ENCODE results near the gene CPM. TPM values are rescaled to one million over a fixed set of nuclear protein-coding genes. Genes with fewer than 3 reads are reported as not detected.

The CPM gene
- total and polyA plus RNA-seq, 10 of the 15 experiments (the other 5 are each of a cell fraction or from before 2014, with no cell fraction given), result 0.06 to 1.7 (median 0.41) TPM

- no peak overlapping the region for H2AFZ ChIP-seq (ENCODE audit: control insufficient read depth, low read depth, low read length)
- ChIA-PET RAD21 (ENCODE audit: unreplicated experiment) (interaction anchor here (1.9 kb wide), 1 partner anchor 10 kb away, joined by 6 read pairs; no protein-coding TSS in a partner anchor), CTCF (interaction anchor here (0.9 to 1.0 kb wide), 2 partner anchors 155 to 250 kb away, joined by 3 read pairs; no protein-coding TSS in a partner anchor)
Observed at GRCh38 chr12:68915055-68915454, 17.9 kb downstream of the CPM start.

GRCh38 chr12:68913682-68914081 is 19.3 kb downstream of the CPM start:
- 69% methylated on average over 4 of the region's 4 CpGs for WGBS (ENCODE audit: insufficient coverage, insufficient replicate concordance, low lambda C conversion rate, missing lambda C conversion rate)
- H3K4me2 ChIP-seq (ENCODE audit: control insufficient read depth, insufficient read depth), result no peak overlapping the region
- H3K79me2 ChIP-seq (ENCODE audit: control insufficient read depth, insufficient read depth, low read length), result no peaks in the 10 kb centered on the region
- ChIA-PET POLR2A (interaction anchor here (0.8 kb wide), 1 partner anchor 173 kb away, joined by 3 read pairs; no protein-coding TSS in a partner anchor), RAD21 (ENCODE audit: unreplicated experiment) (interaction anchor here (1.9 kb wide), 1 partner anchor 9 kb away, joined by 6 read pairs; no protein-coding TSS in a partner anchor), CTCF (interaction anchor here (2.4 kb wide), 1 partner anchor 15 kb away, joined by 8 read pairs; no protein-coding TSS in a partner anchor), SMC1A (ENCODE audit: uncharacterized antibody, unreplicated experiment) (interaction anchor here (0.6 kb wide), 1 partner anchor 1831 kb away, joined by 3 read pairs; no protein-coding TSS in a partner anchor)
- ATAC-seq (no peak), DNase-seq (ENCODE audit: low read depth, low spot score) (no peak), FAIRE-seq (no peak)
- no peaks in the 10 kb centered on the region for H4K20me1 ChIP-seq (ENCODE audit: control insufficient read depth, insufficient read depth)
- no peak overlapping the region for H3K4me3 ChIP-seq
- no TSS peak for BruUV-seq (replicated peaks)
- no peaks in the 10 kb centered on the region for H3K9me3 ChIP-seq (replicated peaks; ENCODE audit: control insufficient read depth, insufficient read depth, low read length)
- no peaks in the 10 kb centered on the region for H3K27me3 ChIP-seq (replicated peaks in 1 of 2; ENCODE audit: control insufficient read depth in 2 of 2, insufficient read depth in 2 of 2, low read length in 1 of 2)
- H3K4me1 ChIP-seq (ENCODE audit: control insufficient read depth, insufficient read depth, low read length), result no peaks in the 10 kb centered on the region
- H3K27ac ChIP-seq (ENCODE audit: control insufficient read depth, insufficient read depth), result no peak overlapping the region
- intact Hi-C loops (cut with micrococcal nuclease; ENCODE audit: unreplicated experiment) (no loop called here), in situ Hi-C loops (cut with MboI) (no loop called here)
- H3K9ac ChIP-seq (ENCODE audit: control insufficient read depth, insufficient read depth, low read length), result no peak overlapping the region
- TF ChIP-seq, protein P1, sequence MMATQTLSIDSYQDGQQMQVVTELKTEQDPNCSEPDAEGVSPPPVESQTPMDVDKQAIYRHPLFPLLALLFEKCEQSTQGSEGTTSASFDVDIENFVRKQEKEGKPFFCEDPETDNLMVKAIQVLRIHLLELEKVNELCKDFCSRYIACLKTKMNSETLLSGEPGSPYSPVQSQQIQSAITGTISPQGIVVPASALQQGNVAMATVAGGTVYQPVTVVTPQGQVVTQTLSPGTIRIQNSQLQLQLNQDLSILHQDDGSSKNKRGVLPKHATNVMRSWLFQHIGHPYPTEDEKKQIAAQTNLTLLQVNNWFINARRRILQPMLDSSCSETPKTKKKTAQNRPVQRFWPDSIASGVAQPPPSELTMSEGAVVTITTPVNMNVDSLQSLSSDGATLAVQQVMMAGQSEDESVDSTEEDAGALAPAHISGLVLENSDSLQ (IDR thresholded peaks at IDR 0.05), result no peak
- TF ChIP-seq RUNX3 (IDR thresholded peaks at IDR 0.05; ENCODE audit: low read length) (no peak), NFYA (IDR thresholded peaks at IDR 0.05; ENCODE audit: borderline replicate concordance, low read depth, low read length) (no peak), NR2F1 (conservative IDR thresholded peaks at IDR 0.05) (no peak), CHD1 (IDR thresholded peaks at IDR 0.05; ENCODE audit: low read depth, low read length) (no peak), TBL1XR1 (IDR thresholded peaks at IDR 0.05; ENCODE audit: low read depth, low read length) (no peak), TAF1 (IDR thresholded peaks at IDR 0.05; ENCODE audit: borderline replicate concordance, low read depth, low read length) (no peak), DPF2 (IDR thresholded peaks at IDR 0.05) (no peak)
- TF ChIP-seq, protein P2, sequence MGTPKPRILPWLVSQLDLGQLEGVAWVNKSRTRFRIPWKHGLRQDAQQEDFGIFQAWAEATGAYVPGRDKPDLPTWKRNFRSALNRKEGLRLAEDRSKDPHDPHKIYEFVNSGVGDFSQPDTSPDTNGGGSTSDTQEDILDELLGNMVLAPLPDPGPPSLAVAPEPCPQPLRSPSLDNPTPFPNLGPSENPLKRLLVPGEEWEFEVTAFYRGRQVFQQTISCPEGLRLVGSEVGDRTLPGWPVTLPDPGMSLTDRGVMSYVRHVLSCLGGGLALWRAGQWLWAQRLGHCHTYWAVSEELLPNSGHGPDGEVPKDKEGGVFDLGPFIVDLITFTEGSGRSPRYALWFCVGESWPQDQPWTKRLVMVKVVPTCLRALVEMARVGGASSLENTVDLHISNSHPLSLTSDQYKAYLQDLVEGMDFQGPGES (IDR thresholded peaks at IDR 0.05), result no peak
- TF ChIP-seq, protein P3, sequence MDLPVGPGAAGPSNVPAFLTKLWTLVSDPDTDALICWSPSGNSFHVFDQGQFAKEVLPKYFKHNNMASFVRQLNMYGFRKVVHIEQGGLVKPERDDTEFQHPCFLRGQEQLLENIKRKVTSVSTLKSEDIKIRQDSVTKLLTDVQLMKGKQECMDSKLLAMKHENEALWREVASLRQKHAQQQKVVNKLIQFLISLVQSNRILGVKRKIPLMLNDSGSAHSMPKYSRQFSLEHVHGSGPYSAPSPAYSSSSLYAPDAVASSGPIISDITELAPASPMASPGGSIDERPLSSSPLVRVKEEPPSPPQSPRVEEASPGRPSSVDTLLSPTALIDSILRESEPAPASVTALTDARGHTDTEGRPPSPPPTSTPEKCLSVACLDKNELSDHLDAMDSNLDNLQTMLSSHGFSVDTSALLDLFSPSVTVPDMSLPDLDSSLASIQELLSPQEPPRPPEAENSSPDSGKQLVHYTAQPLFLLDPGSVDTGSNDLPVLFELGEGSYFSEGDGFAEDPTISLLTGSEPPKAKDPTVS (IDR thresholded peaks at IDR 0.05; ENCODE audit: low read depth, low read length), result no peak
- no peaks in the 10 kb centered on the region for H3K36me3 ChIP-seq (ENCODE audit: control insufficient read depth in 2 of 2, insufficient read depth in 2 of 2, low read length in 1 of 2)
- no peak overlapping the region for H2AFZ ChIP-seq (ENCODE audit: control insufficient read depth, low read depth, low read length)

More at GRCh38 chr12:68915055-68915454, 17.9 kb downstream of the CPM start:
- Histone ChIP-seq H3K4me2 (ENCODE audit: control insufficient read depth, insufficient read depth) (no peak overlapping the region), H3K36me3 (ENCODE audit: control insufficient read depth in 2 of 2, insufficient read depth in 2 of 2, low read length in 1 of 2) (no peaks in the 10 kb centered on the region), H4K20me1 (ENCODE audit: control insufficient read depth, insufficient read depth) (no peaks in the 10 kb centered on the region), H3K9me3 (replicated peaks; ENCODE audit: control insufficient read depth, insufficient read depth, low read length) (no peaks in the 10 kb centered on the region), H3K9ac (ENCODE audit: control insufficient read depth, insufficient read depth, low read length) (no peak overlapping the region), H3K4me3 (no peak overlapping the region), H3K27me3 (replicated peaks in 1 of 2; ENCODE audit: control insufficient read depth in 2 of 2, insufficient read depth in 2 of 2, low read length in 1 of 2) (no peaks in the 10 kb centered on the region), H3K79me2 (ENCODE audit: control insufficient read depth, insufficient read depth, low read length) (no peaks in the 10 kb centered on the region), H3K4me1 (ENCODE audit: control insufficient read depth, insufficient read depth, low read length) (no peaks in the 10 kb centered on the region), H3K27ac (ENCODE audit: control insufficient read depth, insufficient read depth) (no peak overlapping the region)
- 0% methylated on average over 3 of the region's 3 CpGs for WGBS (ENCODE audit: insufficient coverage, insufficient replicate concordance, low lambda C conversion rate, missing lambda C conversion rate)
- ChIA-PET SMC1A (ENCODE audit: uncharacterized antibody, unreplicated experiment) (interaction anchor here (0.7 to 1.1 kb wide), 2 partner anchors 9 to 14 kb away, joined by 3 to 4 read pairs; no protein-coding TSS in a partner anchor), POLR2A (no interaction called here)
- intact Hi-C loops (cut with micrococcal nuclease; ENCODE audit: unreplicated experiment), result no loop called here
- TF ChIP-seq, protein P4, sequence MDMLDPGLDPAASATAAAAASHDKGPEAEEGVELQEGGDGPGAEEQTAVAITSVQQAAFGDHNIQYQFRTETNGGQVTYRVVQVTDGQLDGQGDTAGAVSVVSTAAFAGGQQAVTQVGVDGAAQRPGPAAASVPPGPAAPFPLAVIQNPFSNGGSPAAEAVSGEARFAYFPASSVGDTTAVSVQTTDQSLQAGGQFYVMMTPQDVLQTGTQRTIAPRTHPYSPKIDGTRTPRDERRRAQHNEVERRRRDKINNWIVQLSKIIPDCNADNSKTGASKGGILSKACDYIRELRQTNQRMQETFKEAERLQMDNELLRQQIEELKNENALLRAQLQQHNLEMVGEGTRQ (IDR thresholded peaks at IDR 0.05; ENCODE audit: borderline replicate concordance, low read depth, low read length), result no peak
- ATAC-seq, result no peak
- in situ Hi-C loops (cut with MboI), result no loop called here
- no peak for FAIRE-seq
- DNase-seq (ENCODE audit: low read depth, low spot score), result no peak
- no TSS peak for BruUV-seq (replicated peaks)

All from GM12878 (cell line).